Stimulated activated CD4-positive, alpha-beta T cell treated with anti-CD3 and anti-CD28 coated beads, Interleukin-4, amount 100 ng/mL, for 48 hours (primary cell): ENCODE data around the gene RBFOX2.
"Not testable (repeated sequence)": the region's sequence is repeated elsewhere in the genome, so short reads cannot be mapped to it uniquely, and the experiment has no call there.

Experiments
- DNase-seq, 2 donors: peaks; one replicate each; pipeline ENCODE4 v3.0.0-alpha.2; 2020; ENCODE audit warnings: low read depth in 2 of 2

The RBFOX2 gene

GRCh38 chr22:36042240-36042639, 13.6 kb upstream of the RBFOX2 start:
- DNase-seq = no peak

GRCh38 chr22:36039125-36039524, 10.5 kb upstream of the RBFOX2 start:
- no peak for DNase-seq

DNA sequence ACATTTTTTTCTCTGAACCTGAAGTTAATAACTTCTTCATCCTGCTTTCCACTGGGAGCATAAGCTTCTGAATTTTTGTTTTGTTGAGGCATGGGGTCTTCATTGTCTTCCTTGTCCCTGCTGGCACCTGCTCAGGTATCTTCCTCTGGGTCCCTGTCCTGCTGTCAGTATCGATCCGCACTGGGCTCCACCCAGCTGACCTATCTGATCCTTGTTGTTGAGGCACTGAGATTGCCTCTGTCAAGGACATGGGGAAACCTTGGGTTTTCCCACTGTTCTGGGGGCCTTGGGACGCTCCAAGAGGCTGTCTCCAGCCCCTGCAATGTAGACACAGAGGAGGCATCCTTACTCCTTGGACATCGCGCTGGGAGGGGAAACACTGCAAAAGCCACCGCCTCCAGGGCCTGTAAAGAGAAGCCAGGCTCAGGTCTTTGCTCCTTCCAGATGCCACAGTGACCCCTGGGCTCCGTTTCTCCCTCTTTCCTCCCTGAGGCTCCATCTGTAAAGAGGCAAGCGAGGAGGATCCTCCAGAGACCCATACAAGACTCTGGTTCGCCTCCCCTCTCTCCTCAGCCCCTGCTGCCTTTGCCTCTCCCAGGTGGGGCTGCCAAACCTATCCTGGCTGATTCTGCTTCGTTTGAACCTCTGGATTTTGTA, 8.6 kb upstream of the RBFOX2 start:
- DNase-seq = no peak

- no peak for DNase-seq
Measured at GRCh38 chr22:36036167-36036624, 7.6 kb upstream of the RBFOX2 start.

- no peak for DNase-seq
Measured at GRCh38 chr22:36032611-36033010, 4.0 kb upstream of the RBFOX2 start.

DNA sequence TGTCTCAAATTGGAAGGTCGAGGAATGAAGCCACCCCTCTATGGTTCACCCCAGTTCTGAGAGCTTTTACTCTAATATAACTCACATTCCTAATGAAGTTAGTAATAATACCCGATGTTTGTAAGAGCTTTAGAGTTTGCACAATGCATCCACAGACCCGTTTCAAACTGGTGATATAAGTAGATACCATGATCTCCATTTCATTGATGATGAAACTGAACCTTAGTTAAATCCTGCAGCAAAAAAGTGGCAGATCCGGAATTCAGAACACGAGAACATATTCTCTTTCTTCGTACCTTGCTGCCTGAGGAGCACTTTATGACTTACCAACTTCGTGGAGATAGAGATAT, 757 bp upstream of the RBFOX2 start:
- DNase-seq = no peak

DNA sequence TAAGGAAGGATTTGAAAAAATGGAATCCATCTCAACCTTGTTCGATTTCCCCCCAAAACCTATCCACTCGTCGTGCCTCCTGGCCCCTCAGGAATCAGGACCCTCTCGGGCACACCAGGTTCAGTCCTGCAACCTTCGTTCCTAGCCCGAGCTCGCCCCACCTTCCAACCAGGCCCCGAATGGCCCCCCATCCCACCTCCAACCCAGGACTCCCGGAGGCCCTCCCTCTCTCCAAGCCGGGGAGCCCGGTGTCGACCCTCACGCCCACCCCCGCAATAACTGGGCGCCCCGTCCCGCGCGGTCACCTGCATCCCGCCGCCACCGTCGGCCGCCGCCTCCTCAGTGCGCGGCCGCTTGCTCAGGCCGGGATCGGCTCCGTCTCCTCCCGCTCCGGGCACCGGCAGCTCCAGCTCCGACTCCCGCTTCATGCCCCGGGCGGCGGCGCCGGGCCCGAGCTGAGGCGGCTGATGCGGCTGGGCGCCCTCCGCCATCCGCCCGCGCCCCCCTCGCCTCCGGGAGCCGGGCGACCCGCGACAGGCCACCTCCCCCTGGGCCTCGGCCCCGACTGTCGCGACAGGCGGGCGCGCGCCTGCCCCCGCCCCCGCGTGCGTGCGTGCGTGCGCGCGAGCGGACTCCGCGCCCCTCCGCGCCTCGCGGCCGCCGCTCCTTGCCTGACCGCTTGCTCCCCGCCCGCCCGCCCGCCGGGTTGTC, 534 bp downstream of the RBFOX2 start:
- DNase-seq = peak in 1 of 2 donors; percentile 1

DNA sequence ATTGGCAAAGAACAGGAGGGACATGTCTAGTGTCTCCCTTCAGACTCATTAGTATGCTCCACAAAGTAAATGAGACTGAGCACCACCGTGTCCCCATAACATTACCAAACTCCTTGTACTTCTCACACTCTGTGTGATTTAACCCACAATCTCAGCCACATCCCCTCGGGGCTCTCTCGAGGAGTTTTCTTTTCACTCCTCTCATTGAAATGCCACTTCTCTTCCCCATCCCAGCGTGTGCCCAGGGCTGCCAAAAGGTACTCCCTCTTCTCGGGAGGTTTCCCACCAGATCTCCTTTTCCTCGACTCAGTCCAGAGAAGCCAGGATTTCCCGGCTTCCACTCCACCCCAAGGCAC, 1.1 kb downstream of the RBFOX2 start:
- DNase-seq = no peak

DNA sequence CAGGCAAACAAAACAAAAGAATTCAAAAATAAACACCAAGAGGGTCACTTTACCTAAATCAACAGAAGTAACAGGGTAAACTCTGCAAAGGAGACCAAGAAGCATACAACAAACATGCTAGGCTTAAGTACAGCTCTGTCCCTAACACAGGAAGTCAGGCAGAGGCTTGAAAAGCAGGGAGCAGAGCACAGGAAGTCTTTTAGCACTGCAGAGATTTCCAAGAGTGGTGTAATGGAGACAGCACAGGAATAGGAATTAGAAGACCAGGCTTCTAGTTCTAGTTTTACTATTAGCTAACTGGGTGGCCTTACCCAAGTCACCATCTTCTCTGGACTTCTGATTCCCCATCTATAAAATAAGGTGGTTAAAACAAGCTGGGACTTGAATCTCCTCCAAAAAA, 1.9 kb downstream of the RBFOX2 start:
- no peak for DNase-seq

GRCh38 chr22:36022697-36023096, 5.9 kb downstream of the RBFOX2 start:
- no peak for DNase-seq

GRCh38 chr22:36022162-36022561, 6.5 kb downstream of the RBFOX2 start:
- no peak for DNase-seq

- DNase-seq = no peak
Measured at GRCh38 chr22:36021606-36022153, 6.9 kb downstream of the RBFOX2 start.

DNA sequence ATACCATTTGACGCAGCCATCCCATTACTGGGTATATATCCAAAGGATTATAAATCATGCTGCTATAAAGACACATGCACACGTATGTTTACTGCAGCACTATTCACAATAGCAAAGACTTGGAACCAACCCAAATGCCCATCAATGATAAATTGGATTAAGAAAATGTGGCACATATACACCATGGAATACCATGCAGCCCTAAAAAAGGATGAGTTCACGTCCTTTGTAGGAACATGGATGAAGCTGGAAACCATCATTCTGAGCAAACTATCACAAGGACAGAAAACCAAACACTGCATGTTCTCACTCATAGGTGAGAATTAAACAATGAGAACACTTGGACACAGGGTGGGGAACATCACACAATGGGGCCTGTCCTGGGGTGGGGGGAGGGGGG, 7.8 kb downstream of the RBFOX2 start:
- not testable (repeated sequence) for DNase-seq

DNA sequence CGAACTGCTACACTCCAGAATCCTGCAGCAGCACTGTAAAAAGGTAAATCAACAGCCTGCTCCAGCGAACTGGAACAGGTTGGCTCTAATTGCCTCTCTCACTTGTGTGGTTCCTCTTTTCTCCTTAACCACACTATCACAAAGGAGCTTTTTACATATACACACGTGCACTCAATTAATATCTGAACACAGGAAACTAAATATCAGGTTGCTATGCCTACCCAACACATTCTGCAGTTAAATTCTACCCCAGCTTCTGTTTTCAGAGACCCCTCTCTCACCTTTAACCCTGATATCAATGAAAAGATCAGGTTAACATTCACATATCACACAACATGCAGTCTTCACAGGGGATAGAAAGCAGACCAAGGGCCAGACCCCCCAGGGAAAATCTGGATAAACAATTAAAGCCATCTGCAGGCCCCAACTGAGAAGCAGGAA, 11.0 kb downstream of the RBFOX2 start:
- no peak for DNase-seq

GRCh38 chr22:36016684-36017083, 11.9 kb downstream of the RBFOX2 start:
- no peak for DNase-seq

DNA sequence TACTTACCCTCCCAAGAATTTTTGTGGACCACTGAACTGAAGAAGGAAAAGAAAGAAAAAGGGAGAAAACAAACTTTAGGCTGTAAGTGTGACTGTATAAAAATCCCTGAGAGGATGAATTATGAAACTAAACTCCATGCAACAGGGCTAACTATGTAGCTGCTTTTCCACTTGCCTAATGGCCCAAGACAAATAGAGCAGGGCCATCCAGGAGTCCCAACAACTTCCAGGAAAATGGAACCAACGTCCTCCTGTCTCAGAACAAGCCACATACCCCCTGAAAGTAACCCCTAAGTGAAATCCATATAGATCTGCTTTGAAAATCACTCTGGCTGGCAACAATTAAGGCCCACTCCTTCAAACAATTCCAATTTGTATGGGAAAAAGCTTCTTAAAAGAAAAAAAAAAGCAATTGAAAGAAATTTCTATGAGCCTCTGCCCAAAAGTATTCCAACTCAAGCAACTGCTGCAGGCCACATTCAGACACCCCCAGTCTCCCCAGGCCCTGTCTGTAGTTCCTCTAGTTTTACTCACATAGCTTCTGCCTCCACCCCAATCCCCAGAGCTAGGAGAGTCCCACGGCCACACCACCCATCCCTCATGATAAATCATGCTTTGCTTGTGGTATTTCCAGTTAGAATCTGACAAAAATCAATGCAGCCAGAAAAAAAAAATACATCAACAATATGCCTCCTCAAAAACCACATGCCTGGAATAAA, 12.7 kb downstream of the RBFOX2 start:
- no peak for DNase-seq

DNA sequence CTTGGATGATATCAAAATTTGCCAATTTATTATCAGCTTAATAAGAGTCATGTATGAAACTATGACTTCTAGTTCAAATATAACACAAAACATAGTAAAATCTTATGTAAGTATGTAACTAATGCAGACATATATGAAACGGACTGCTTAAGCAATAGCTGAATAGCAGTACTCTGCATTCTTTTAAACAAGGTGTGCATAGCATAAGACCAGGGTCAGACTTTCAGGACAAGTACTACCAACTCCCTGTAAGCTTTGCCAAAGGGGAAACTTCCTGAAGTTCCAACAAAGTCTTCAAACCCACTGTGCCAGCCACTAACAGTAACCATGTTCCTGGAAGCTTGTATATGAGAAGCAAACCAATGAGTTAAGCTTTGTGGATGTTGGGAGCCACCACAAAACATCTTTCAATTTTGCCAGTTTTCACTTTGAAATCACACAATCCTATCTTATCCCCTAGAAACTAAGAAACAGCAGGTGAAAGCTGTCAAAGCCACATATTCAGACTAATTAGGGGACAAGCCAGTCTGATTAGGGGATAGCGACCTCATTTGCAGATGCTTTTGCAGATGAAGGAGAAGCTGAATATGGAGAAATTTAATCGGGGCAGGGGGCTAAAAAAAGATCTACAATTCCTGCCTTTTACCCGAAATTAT, 13.3 kb downstream of the RBFOX2 start:
- DNase-seq = no peak

DNA sequence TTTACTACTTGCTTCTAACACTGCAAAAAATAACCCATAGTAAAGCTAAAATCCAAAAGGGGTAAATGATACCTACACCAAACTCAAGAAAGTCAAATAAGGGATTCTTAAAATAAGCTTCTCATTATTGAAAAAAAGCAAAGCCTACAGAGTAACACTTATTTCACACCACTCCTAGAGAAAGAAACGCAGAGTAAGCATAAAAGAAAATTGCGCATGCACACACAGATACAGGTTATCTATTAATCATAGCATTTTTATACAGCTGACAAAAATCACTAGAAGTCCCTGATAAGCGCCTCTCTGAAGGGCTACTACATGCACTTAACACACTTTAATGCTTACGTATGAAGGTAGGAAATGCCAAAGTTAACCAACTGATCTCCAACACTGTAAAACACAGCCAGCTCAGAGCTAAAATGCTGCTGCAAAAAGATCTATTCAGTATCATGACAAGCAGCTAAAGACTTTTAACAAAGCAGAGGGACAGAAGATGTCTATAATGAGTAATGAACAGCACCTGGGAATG, 14.0 kb downstream of the RBFOX2 start:
- DNase-seq = no peak

GRCh38 chr22:36012332-36012731, 16.3 kb downstream of the RBFOX2 start:
- DNase-seq = no peak

- DNase-seq = no peak
Measured at GRCh38 chr22:36010882-36011281, 17.7 kb downstream of the RBFOX2 start.

GRCh38 chr22:36010090-36010489, 18.5 kb downstream of the RBFOX2 start:
- no peak for DNase-seq

DNA sequence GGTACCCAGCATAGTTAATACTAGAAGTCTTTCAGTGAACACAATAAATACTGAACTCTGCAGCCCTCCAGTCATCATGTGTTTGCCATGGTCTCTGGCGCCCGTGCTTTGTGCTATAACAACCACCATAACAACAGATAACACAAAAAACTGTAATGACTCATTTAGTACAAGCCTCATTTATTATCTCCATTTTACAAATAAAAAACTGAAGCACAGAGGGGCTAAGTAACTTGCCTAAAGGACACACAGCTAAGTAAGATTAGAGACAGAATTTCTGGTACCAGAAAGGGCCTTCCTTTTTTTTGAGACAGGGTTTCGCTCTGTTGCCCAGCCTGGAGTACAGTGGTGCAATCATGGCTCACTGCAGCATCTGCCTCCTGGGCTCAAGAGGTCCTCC, 19.5 kb downstream of the RBFOX2 start:
- no peak for DNase-seq
